Measurements from ENCODE around the gene FAM120C. TPM values are rescaled to one million over a fixed set of nuclear protein-coding genes. Genes with fewer than 3 reads are reported as not detected.

The FAM120C gene
- total RNA-seq, 1 donor from 2014 or later = 7.0 TPM

- no peaks in the 10 kb centered on the region for H3K4me1 Mint-ChIP-seq (ENCODE audit: unreplicated experiment)
- TF ChIP-seq CTCF (IDR thresholded peaks at IDR 0.05; ENCODE audit: unreplicated experiment) = no peak
Measured at GRCh38 chrX:54063361-54063760, 119.7 kb downstream of the FAM120C start.

GRCh38 chrX:54049801-54050200, 133.3 kb downstream of the FAM120C start:
- Mint-ChIP-seq H3K36me3 (ENCODE audit: low read depth, unreplicated experiment) (no peaks in the 10 kb centered on the region), H3K27me3 (ENCODE audit: unreplicated experiment) (peaks cover 2% of the 10 kb centered on the region), H3K27ac (ENCODE audit: unreplicated experiment) (no peak overlapping the region), H3K4me1 (ENCODE audit: unreplicated experiment) (peaks cover 9% of the 10 kb centered on the region), H3K4me3 (ENCODE audit: unreplicated experiment) (no peak overlapping the region), H3K9me3 (ENCODE audit: unreplicated experiment) (no peaks in the 10 kb centered on the region)
- no peak for TF ChIP-seq CTCF (IDR thresholded peaks at IDR 0.05; ENCODE audit: unreplicated experiment)
- no peak for DNase-seq (ENCODE audit: low spot score)

More at GRCh38 chrX:54063361-54063760, 119.7 kb downstream of the FAM120C start:
- H3K27ac Mint-ChIP-seq (ENCODE audit: unreplicated experiment) = no peak overlapping the region
- H3K4me3 Mint-ChIP-seq (ENCODE audit: unreplicated experiment) = no peak overlapping the region
- no peak for DNase-seq (ENCODE audit: low spot score)
- no peaks in the 10 kb centered on the region for H3K27me3 Mint-ChIP-seq (ENCODE audit: unreplicated experiment)
- H3K36me3 Mint-ChIP-seq (ENCODE audit: low read depth, unreplicated experiment) = no peaks in the 10 kb centered on the region
- no peaks in the 10 kb centered on the region for H3K9me3 Mint-ChIP-seq (ENCODE audit: unreplicated experiment)

- Mint-ChIP-seq H3K9me3 (ENCODE audit: unreplicated experiment) (no peaks in the 10 kb centered on the region), H3K4me1 (ENCODE audit: unreplicated experiment) (peaks cover 10% of the 10 kb centered on the region), H3K36me3 (ENCODE audit: low read depth, unreplicated experiment) (no peaks in the 10 kb centered on the region), H3K27me3 (ENCODE audit: unreplicated experiment) (peaks cover 2% of the 10 kb centered on the region), H3K27ac (ENCODE audit: unreplicated experiment) (no peak overlapping the region), H3K4me3 (ENCODE audit: unreplicated experiment) (no peak overlapping the region)
- TF ChIP-seq CTCF (IDR thresholded peaks at IDR 0.05; ENCODE audit: unreplicated experiment) = no peak
- no peak for DNase-seq (ENCODE audit: low spot score)
Measured at GRCh38 chrX:54048412-54048811, 134.6 kb downstream of the FAM120C start.

GRCh38 chrX:54045563-54046228, 137.4 kb downstream of the FAM120C start:
- Mint-ChIP-seq H3K36me3 (ENCODE audit: low read depth, unreplicated experiment) (peaks cover 4% of the 10 kb centered on the region), H3K27me3 (ENCODE audit: unreplicated experiment) (peaks cover 7% of the 10 kb centered on the region), H3K9me3 (ENCODE audit: unreplicated experiment) (no peaks in the 10 kb centered on the region), H3K27ac (ENCODE audit: unreplicated experiment) (peak overlapping the region; percentile 96), H3K4me3 (ENCODE audit: unreplicated experiment) (peak overlapping the region; percentile 97), H3K4me1 (ENCODE audit: unreplicated experiment) (peaks cover 10% of the 10 kb centered on the region)
- DNase-seq (ENCODE audit: low spot score) = no peak
- TF ChIP-seq CTCF (IDR thresholded peaks at IDR 0.05; ENCODE audit: unreplicated experiment) = no peak

GRCh38 chrX:54044877-54045338, 138.1 kb downstream of the FAM120C start:
- Mint-ChIP-seq H3K4me1 (ENCODE audit: unreplicated experiment) (peaks cover 10% of the 10 kb centered on the region), H3K9me3 (ENCODE audit: unreplicated experiment) (no peaks in the 10 kb centered on the region), H3K36me3 (ENCODE audit: low read depth, unreplicated experiment) (peaks cover 4% of the 10 kb centered on the region), H3K27me3 (ENCODE audit: unreplicated experiment) (peaks cover 7% of the 10 kb centered on the region), H3K4me3 (ENCODE audit: unreplicated experiment) (peak overlapping the region; percentile 97), H3K27ac (ENCODE audit: unreplicated experiment) (peak overlapping the region; percentile 96)
- DNase-seq (ENCODE audit: low spot score) = no peak
- no peak for TF ChIP-seq CTCF (IDR thresholded peaks at IDR 0.05; ENCODE audit: unreplicated experiment)
